HG02798 (cell line): ENCODE results near the gene ITGA6.

ENCODE experiments used
- ATAC-seq: cut with Tn5 transposase; IDR thresholded peaks from one replicate; pipeline ENCODE4 v1.9.1; 2021; ENCODE audit warnings: mild to moderate bottlenecking; ENCODE audit not compliant: unreplicated experiment, poor library complexity

ITGA6 gene

DNA sequence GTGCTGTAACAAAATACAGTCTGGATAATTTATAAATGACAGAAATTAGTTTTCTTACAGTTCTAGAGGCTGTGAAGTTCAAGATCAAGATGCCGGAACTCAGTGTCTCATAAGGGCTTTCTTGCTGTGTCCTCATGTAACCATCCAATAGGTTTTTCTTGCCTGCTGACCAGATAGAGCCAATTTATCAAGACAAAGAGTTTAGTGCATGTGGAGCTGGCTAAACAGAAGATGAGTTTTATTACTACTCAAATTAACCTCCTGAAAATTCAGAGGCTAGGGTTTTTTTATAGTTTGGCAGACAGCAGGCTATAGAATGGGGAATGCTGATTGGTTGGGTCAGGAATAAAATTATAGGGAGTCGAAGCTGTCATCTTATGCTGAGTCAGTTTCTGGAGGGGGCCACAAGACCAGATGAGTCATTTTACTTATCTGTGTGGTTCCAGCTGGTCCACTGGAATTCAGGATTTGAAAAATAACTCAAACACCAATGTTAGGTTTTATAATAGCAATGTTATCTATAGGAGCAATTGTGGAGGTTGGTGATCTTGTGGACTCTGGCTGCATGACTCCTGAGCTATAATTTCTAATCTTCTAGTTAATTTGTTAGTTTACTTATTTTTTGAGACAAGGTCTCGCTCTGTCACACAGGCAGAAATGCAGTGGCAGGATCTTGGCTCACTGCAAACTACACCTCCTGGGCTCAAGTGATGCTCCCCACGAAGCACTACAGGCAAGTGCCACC, 125.3 kb downstream of the ITGA6 start:
- ATAC-seq = no peak

DNA sequence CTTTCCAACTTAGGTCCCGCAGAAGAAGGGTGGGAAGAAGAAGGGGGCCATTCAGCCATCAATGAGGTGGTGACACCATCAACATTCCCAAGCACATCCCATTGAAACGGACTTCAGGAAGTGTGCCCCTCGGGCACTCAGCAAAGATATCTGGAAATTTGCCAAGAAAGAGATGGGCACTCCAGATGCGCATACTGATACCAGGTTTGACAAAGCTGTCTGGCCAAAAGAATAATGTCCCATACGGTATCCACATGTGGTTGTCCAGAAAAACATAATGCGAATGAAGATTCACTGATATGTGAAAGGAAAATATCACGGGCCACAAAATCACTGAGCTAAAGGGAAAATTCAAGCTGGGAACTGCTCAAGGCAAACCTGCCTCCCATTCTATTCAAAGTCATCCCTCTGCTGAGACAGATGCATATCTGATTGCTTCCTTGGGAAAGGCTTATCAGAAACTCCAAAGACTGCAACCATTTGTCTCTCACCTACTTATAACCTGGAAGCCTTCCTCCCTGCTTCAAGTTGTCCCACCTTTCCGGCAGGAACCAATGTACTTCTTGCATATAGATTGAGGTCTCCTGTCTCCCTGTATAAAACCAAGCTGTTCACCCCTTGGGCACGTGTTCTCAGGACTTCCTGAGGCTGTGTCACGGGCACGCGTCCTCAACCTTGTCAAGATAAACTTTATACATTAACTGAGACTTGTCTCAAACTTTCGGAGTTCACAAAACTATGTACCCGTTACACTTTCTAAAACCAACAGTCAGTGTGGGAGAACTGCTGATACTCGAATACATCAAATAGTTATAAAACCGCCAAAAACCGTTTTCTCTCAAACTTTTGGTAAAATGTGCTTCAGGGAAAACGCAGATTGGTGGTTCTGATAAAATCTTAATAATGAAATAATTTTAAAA, 127.2 kb downstream of the ITGA6 start:
- no peak for ATAC-seq

DNA sequence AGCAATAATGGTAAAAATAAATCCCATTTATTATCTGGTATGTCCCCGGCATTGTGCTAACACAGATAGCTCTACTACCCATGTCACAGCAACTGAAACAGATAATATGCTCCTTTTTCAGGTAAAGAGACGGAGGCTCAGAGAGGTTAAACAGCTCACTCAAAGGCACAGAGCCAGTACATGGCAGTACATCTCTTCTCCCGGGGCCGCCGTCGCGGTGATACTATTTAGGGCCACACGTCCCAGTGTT, 127.8 kb downstream of the ITGA6 start:
- ATAC-seq = no peak
